ENCODE measurements around the gene ARHGEF11. TPM values are rescaled to one million over a fixed set of nuclear protein-coding genes. Genes with fewer than 3 reads are reported as not detected.

The ARHGEF11 gene
- total RNA-seq, 1 donor from 2014 or later = 13.2 TPM

DNA sequence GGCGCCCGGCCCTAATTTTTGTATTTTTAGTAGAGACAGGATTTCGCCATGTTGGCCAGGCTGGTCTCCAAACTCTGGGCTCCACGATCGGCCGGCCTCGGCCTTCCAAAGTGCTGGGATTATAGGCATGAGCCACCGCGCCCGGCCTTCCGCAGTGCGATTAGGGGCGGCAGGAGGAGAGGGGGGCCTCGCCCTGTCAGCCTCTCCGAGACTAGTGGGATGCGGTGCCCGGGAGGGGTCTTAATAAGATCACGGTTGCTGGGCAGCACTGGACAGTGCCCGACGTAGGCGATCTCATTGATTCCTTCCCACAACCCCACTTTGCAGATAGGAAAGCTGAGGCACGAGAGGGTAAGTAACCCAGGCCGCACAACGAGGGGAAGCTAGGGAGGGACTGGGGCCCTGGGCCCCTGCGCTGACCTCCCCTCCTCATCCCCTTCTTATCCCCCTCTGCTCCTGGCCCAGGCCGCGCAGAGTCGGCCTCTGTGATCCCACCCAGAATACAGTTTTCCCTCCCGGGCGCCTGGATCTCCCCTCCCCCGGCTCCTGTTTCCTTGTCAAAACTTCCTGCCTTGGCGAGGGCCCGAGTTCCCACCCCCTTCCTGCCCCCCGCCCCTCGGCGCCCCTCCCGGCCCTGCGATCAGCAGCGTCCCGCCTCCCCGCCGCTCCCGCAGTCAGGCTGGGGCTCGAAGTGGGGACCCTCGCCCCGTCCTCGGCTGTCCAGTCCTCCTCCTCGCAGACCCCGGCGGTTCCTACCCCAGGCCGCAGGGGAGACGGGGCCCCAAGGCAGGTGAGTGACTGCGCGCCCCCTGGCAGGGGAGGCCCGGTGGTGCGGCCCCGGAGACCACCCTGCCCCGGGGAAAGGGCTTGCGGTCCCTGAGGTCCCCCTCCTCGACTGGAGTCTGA is 152.2 kb downstream of the ARHGEF11 start, which contains the start of gene PEAR1:
TSS of gene PEAR1 (plus strand) at position 671 of the 906 bp plus-strand sequence. CDS start 10,209 bp downstream, outside the sequence.
- no peak for ATAC-seq

DNA sequence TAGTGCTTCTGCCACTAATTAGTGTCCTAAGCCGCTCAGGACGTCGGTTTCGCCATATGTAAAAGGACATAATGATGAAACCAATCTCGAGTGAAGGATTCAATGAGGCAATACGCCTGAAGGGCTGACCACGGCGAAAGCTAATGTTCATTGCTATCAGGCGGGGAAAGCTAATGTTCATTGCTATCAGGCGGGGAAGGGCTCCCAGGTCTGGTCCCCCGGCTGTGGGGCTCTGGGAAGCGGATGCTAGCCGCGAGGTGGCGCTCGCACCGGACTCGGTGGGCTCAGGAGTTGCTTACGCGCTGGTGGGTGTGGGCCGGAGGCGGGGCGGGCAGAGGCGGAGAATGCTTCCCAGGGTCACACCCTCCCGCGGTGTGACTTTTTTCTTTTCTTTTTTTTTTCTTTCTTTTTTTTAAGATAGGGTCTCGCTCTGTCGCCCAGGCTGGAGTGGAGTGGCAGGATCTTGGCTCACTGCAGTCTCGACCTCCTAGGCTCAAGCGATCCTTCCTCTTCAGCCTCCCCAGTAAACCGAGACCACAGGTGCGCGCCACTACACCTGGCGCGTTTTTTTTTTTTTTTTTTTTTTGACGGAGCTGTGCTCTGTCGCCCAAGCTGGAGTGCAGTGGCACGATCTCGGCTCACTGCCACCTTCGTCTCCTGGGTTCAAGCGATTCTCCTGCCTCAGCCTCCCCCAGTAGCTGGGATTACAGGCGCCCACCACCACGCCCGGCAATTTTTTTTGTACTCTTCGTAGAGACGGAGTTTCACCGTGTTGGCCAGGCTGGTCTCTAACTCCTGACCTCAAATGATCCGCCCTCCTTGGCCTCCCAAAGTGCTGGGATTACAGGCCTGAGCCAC is 153.1 kb downstream of the ARHGEF11 start:
- ATAC-seq = peak; percentile 88

DNA sequence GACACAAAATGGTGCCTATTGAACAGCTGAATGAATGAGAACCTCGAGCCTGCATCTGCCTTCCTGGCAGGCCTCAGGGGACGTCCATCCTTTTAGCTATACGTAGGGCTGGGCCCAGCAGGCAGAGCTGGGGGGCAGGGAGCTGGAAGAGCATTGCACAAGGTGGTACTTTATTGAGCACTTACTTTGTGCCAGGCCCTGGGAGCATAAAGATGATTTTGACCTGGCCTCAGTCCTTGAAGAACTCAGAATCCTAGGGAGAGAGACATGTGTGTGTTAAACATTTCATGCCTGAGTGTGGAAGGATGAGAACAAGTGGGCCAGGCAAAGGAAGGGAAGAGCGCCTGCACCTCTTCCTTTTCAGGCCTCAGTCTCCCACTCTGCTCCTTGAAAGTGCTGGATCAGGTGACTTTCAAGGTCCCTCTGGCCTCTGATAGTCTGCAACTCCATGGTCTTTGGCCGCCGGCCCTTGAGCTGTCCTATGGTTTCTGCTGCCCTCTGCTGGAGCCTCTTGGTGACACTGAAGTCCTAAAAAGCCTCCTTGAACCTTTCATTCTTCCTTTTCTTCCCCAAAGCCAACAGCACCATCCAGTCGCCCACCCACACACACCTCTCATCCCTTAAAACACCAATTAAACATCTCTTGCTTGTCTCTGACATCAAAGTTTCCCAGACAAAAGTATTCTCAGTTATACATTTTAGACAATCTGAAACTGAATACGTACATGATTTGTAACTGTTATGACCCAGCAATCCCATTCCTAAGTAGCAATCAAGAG is 155.6 kb downstream of the ARHGEF11 start:
- peak; percentile 33 for ATAC-seq

DNA sequence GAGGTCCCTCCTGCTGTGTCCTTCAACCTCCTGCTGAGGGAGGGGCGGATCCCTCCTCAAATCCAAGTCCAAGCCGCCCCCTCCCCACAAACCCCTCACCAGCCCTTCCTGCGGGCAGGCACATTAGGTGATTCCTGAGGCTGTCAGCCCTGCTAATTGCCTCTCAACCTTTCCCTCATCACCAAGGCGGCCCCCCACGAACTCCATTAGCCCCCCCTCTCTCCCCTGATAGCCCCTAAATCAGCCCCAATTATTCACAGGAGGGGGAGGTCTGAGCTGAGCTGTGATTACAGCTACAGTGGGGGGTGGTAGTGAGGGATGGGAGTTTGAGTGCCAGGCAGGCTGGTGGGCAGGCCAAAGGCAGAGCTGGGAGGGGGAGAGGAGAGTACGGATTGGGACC is 157.8 kb downstream of the ARHGEF11 start:
- ATAC-seq = no peak

DNA sequence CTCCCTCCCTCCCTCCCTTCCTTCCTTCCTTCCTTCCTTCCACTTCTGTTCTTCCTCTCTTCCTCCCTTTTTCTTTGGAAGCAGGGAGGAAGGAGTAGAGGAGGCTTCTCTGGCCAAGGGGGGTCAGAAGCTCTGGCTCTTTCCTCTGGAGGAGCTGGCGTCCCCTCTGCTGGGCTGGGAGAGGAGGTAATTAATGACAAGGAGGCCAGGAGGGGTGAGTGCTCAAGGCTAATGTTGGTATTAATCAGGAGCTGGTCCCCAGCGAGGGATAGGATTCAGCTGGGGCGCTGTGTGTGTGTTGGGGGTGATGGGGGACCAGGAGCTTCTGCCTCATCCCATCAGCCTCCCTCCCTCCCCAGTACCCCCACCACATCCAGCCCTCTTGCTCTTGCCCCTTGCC is 158.2 kb downstream of the ARHGEF11 start:
- ATAC-seq = no peak

DNA sequence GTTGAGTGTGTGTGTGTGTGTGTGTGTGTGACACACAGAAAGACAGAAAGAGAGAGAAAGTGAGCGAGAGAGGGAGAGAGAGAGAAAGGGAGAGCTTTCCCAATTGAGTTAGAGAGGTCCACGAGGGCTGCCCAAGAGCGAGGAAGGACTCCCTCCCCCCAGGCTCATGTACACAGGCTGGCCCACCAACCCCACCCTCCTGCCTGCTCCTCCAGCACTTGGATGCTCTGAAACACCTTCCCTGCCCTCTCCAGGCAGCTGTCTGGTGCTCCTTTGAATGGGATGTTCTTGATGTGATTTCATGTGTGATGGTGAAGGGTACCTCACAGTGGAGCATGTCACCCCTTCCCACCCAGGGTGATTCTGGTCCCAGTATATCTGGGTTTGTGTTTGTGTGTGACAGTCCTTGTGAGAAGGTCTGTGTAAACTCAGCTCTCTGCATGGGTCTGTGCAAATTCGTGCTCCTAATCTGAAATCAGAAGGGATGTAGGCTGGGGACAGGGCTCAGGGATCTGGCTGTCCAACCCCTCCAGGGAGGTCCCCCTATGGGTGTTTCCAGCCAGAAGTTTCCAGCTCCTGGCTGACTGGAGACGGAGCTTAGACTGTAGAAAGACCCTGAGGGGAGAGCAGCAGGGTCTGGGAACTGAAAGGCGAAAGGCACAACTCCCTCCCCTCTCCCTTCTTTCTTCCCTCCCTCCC is 158.8 kb downstream of the ARHGEF11 start:
- no peak for ATAC-seq

DNA sequence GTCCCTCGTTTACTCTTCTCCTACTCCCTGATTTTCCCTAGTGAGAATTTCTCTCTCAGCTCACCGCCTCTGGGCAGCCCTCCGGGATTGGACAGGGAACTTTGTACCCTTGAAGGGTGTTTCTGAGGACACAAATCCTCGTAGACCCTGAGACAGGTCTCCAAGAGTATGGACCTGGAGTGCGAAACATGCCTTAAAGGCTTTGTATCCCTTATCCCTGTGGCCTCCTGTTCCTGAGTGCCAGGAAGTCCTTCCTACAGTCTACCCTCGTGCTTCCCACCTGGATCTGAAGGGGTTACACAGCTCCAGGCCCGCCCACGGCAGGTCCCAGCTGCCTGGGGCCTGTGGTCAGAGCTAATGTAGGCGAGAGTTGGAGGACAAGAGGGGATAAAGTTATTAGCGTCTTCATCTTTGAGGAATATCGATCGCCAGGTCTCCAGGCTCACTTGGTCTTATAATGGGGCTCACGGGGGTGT is 159.6 kb downstream of the ARHGEF11 start:
- no peak for ATAC-seq

DNA sequence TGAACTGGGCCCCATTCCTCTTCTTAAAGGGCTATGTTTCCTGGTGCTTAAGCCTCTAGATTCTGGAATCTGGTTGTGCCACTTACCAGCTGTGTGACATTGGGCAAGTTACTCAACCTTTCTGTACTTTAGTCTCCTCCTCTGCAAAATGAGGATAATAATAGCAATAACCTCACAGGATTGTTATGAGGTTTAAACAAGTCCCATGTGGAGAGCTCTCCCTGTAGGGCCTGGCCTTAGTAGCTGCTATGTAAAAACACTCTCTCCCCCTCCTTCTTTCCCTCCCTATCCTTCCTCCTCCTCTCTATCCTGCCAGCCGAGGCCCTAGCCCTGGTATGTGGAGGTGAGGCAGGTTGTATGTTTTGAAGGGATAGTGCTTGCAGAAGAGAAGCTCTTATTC is 160.2 kb downstream of the ARHGEF11 start:
- no peak for ATAC-seq

Other genes with a start within 250 kb of the ARHGEF11 start
- 1.4 TPM for gene SH2D2A, start 228.9 kb downstream of the ARHGEF11 start, total RNA-seq
- not detected for gene INSRR, start 186.6 kb downstream of the ARHGEF11 start, total RNA-seq
- 0.16 TPM for gene NTRK1, start 184.9 kb downstream of the ARHGEF11 start, total RNA-seq
- gene PEAR1, start 152.0 kb downstream of the ARHGEF11 start, total RNA-seq = 1.6 TPM
- not detected for gene LRRC71, start 125.1 kb downstream of the ARHGEF11 start, total RNA-seq
- gene ETV3L, start 54.1 kb upstream of the ARHGEF11 start, total RNA-seq = not detected
- gene ETV3, start 92.7 kb upstream of the ARHGEF11 start, total RNA-seq = 40.7 TPM

Measured in esophagus mucosa (tissue), 1 donor.